CD8-positive, alpha-beta memory T cell (primary cell): Measurements from ENCODE around the gene OR52D1. TPM values are rescaled to one million over a fixed set of nuclear protein-coding genes. Genes with fewer than 3 reads are reported as not detected.

Experiments used
- CTCF ChIA-PET: fragments of 350-600 bp; sonication (Branson Sonifier 250); formaldehyde crosslinking; loops from one replicate; lab custom pipeline; 2021; ENCODE audit warnings: antibody characterized with exemption; lab: Charles Lee
- POLR2A ChIA-PET: fragments of 350-600 bp; sonication (Branson Sonifier 250); formaldehyde crosslinking; loops from one replicate; lab custom pipeline; 2021; ENCODE audit warnings: antibody characterized with exemption; lab: Charles Lee
- DNase-seq, 5 donors: peaks; one replicate each; pipeline versions ENCODE4 v3.0.0 to v3.0.0-alpha.2; 2020 to 2022; ENCODE audit warnings: mixed read lengths in 1 of 5
- H3K27ac ChIP-seq: one replicate; pipeline ENCODE4 v1.7.0; 2013; ENCODE audit warnings: low read depth, mild to moderate bottlenecking, low read length, moderate library complexity
- H3K27me3 ChIP-seq: 2 replicates; pipeline ENCODE4 v1.7.0; 2013; ENCODE audit warnings: low read length, mild to moderate bottlenecking; ENCODE audit not compliant: insufficient read depth, poor library complexity, severe bottlenecking
- H3K36me3 ChIP-seq: 2 replicates; pipeline ENCODE4 v1.7.0; 2013; ENCODE audit warnings: mild to moderate bottlenecking, low read length, moderate library complexity; ENCODE audit not compliant: insufficient read depth
- H3K4me1 ChIP-seq: 2 replicates; pipeline ENCODE4 v1.7.0; 2013; ENCODE audit warnings: mild to moderate bottlenecking, low read length, moderate library complexity; ENCODE audit not compliant: insufficient read depth
- H3K4me3 ChIP-seq: 2 replicates; pipeline ENCODE4 v1.7.0; 2013; ENCODE audit warnings: mild to moderate bottlenecking, low read length
- H3K9me3 ChIP-seq: 2 replicates; pipeline ENCODE4 v1.7.0; 2013; ENCODE audit warnings: mild to moderate bottlenecking, low read length
- H3K27ac Mint-ChIP-seq, 8 donors: one replicate each; pipeline ENCODE4 v1.8.0; 2020 to 2021; ENCODE audit warnings: mixed read lengths in 8 of 8, mild to moderate bottlenecking in 6 of 8, inconsistent platforms in 3 of 8, moderate library complexity in 3 of 8
- H3K27me3 Mint-ChIP-seq, 2 donors: one replicate each; pipeline ENCODE4 v1.8.0; 2020 to 2021; ENCODE audit warnings: mixed read lengths in 2 of 2, mild to moderate bottlenecking in 1 of 2, moderate library complexity in 1 of 2
- H3K36me3 Mint-ChIP-seq, 3 donors: one replicate each; pipeline ENCODE4 v1.8.0; 2020 to 2021; ENCODE audit warnings: mixed read lengths in 3 of 3, inconsistent platforms in 1 of 3, mild to moderate bottlenecking in 1 of 3
- H3K4me1 Mint-ChIP-seq, 3 donors: one replicate each; pipeline ENCODE4 v1.8.0; 2020 to 2021; ENCODE audit warnings: mixed read lengths in 3 of 3, inconsistent platforms in 1 of 3, mild to moderate bottlenecking in 1 of 3
- H3K4me3 Mint-ChIP-seq, 7 donors: one replicate each; pipeline ENCODE4 v1.8.0; 2020 to 2021; ENCODE audit warnings: mixed read lengths in 7 of 7, mild to moderate bottlenecking in 6 of 7, moderate library complexity in 4 of 7, inconsistent platforms in 2 of 7
- H3K9me3 Mint-ChIP-seq, 5 donors: one replicate each; pipeline ENCODE4 v1.8.0; 2020 to 2022; ENCODE audit warnings: mixed read lengths in 5 of 5, mild to moderate bottlenecking in 3 of 5, moderate library complexity in 2 of 5, inconsistent platforms in 1 of 5
- polyA plus RNA-seq: library from polyadenylated mRNA; unstranded; fragments of 300-500 nt; fragmentation: Illumina TruSeq; gene quantifications from one replicate; pipeline ENCODE4 v1.2.3, GENCODE V29; 2021
- total RNA-seq, 2 experiments: library from RNA; stranded (reverse); gene quantifications; one replicate each; pipeline ENCODE4 v1.2.3, GENCODE V29; 2021

The OR52D1 gene
- total and polyA plus RNA-seq, 3 experiments from 2014 or later = not detected

DNA sequence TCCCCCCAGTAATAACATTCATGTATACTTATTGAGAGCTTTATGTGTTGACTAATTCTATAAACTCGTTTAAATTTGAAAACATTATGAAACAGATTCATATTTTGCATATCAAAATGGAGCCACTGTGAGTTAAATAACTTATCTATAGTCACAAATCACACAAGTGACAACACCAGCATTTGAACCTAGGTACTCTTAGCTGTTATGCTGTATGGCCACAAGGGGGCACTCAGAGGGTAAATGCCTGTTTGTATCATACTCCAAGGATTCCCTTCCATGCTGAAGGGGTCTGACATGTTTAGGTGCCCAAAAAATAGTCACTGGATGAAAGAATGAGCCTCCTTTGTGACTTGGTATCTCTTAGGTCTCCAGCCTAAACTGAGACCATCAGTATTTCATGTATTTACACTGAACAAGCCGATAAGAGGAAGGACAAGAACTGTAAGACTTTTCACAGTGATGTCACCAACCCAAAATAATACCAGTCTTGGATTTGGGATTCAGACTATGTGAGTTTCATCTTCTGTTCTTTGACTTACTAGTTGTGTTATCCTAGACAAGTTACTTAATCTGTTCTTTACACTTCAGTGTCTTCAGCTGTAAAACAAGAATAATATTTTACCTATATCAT is 12.2 kb upstream of the OR52D1 start:
- no peaks in the 10 kb centered on the region for H3K4me1 Mint-ChIP-seq
- H3K27me3 Mint-ChIP-seq = peaks cover 1 to 34% of the 10 kb centered on the region in 2 donors
- peak in 3 of 5 donors; percentile 6 to 17 (median 15) for DNase-seq
- H3K27ac Mint-ChIP-seq = peak overlapping the region in 1 of 8 donors; percentile 7
- Histone ChIP-seq H3K36me3 (no peaks in the 10 kb centered on the region), H3K27me3 (no peaks in the 10 kb centered on the region), H3K4me3 (no peak overlapping the region), H3K27ac (no peak overlapping the region), H3K4me1 (no peaks in the 10 kb centered on the region), H3K9me3 (no peaks in the 10 kb centered on the region)
- no peak overlapping the region for H3K4me3 Mint-ChIP-seq
- H3K36me3 Mint-ChIP-seq = no peaks in the 10 kb centered on the region
- no peaks in the 10 kb centered on the region for H3K9me3 Mint-ChIP-seq
- CTCF ChIA-PET = interaction anchor here (0.9 to 1.0 kb wide), 3 partner anchors 333 to 878 kb away, joined by 3 to 5 read pairs (median 3); partner anchors contain the start of gene OR52N2
- POLR2A ChIA-PET = no interaction called here

DNA sequence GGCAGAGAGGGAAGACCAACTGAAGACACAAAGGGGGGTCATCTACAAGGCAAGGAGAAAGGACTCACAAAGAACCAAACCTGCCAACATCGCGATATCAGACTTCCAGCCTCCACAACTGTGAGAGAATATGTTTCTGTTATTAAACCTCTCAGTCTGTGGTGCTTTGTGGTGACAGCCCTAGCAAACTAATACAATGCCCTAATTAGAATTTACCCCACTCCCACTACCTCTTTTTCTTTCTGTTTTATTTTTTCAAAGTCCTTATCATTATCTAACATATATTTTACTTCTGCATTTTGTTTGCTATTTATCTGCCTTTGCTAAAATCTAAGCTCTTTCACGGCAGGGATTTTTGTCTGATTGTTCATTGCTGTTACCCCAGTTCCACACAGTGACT is 2.5 kb upstream of the OR52D1 start:
- H3K27me3 ChIP-seq = no peaks in the 10 kb centered on the region
- no peaks in the 10 kb centered on the region for H3K9me3 ChIP-seq
- no peaks in the 10 kb centered on the region for H3K4me1 Mint-ChIP-seq
- no peak overlapping the region for H3K4me3 Mint-ChIP-seq
- peaks cover 0 to 3% of the 10 kb centered on the region in 2 donors for H3K27me3 Mint-ChIP-seq
- no peak overlapping the region for H3K27ac Mint-ChIP-seq
- H3K4me3 ChIP-seq = no peak overlapping the region
- peaks cover 0 to 2% (median 0%) of the 10 kb centered on the region in 5 donors for H3K9me3 Mint-ChIP-seq
- no peaks in the 10 kb centered on the region for H3K4me1 ChIP-seq
- H3K27ac ChIP-seq = no peak overlapping the region
- H3K36me3 ChIP-seq = no peaks in the 10 kb centered on the region
- no peak for DNase-seq
- no peaks in the 10 kb centered on the region for H3K36me3 Mint-ChIP-seq
- ChIA-PET POLR2A (no interaction called here), CTCF (no interaction called here)

DNA sequence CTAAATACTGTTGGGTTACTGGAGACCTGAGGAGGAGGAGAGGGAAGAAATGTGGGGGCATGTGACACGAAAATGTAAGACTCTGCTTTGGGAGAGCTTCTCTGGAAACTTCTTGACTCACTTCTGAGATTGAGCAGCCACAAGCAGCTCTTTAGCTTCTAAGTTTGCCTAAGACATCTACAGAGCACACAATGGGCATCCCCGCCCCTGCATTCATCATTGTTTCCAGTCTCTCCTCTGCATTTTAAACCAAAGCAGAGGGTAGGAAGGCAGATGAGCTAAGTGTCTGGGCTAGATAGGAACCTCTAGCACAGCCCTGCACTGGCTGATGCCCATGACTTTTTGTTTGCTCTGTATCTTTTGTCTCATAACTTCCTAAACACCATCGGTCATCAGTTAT is 2.1 kb upstream of the OR52D1 start:
- Mint-ChIP-seq H3K27me3 (peaks cover 3% of the 10 kb centered on the region in 2 donors), H3K9me3 (peaks cover 0 to 2% (median 0%) of the 10 kb centered on the region in 5 donors), H3K4me1 (no peaks in the 10 kb centered on the region), H3K4me3 (no peak overlapping the region), H3K36me3 (no peaks in the 10 kb centered on the region), H3K27ac (no peak overlapping the region)
- H3K27ac ChIP-seq = no peak overlapping the region
- H3K27me3 ChIP-seq = no peaks in the 10 kb centered on the region
- ChIA-PET CTCF (no interaction called here), POLR2A (no interaction called here)
- H3K36me3 ChIP-seq = no peaks in the 10 kb centered on the region
- H3K9me3 ChIP-seq = no peaks in the 10 kb centered on the region
- no peak overlapping the region for H3K4me3 ChIP-seq
- DNase-seq = no peak
- H3K4me1 ChIP-seq = no peaks in the 10 kb centered on the region

DNA sequence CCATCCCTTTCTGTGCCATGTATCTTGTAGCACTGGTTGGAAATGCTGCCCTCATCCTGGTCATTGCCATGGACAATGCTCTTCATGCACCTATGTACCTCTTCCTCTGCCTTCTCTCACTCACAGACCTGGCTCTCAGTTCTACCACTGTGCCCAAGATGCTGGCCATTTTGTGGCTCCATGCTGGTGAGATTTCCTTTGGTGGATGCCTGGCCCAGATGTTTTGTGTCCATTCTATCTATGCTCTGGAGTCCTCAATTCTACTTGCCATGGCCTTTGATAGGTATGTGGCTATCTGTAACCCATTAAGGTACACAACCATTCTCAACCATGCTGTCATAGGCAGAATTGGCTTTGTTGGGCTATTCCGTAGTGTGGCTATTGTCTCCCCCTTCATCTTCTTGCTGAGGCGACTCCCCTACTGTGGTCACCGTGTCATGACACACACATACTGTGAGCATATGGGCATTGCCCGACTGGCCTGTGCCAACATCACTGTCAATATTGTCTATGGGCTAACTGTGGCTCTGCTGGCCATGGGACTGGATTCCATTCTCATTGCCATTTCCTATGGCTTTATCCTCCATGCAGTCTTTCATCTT is 414 bp downstream of the OR52D1 start:
- no peaks in the 10 kb centered on the region for H3K4me1 ChIP-seq
- no peak overlapping the region for H3K27ac ChIP-seq
- POLR2A ChIA-PET = no interaction called here
- H3K27ac Mint-ChIP-seq = no peak overlapping the region
- CTCF ChIA-PET = no interaction called here
- no peak overlapping the region for H3K4me3 ChIP-seq
- no peaks in the 10 kb centered on the region for H3K27me3 ChIP-seq
- H3K36me3 ChIP-seq = no peaks in the 10 kb centered on the region
- peaks cover 0 to under 1% (median 0%) of the 10 kb centered on the region in 5 donors for H3K9me3 Mint-ChIP-seq
- no peaks in the 10 kb centered on the region for H3K9me3 ChIP-seq
- H3K27me3 Mint-ChIP-seq = peaks cover 3% of the 10 kb centered on the region in 2 donors
- H3K4me3 Mint-ChIP-seq = no peak overlapping the region
- DNase-seq = no peak
- no peaks in the 10 kb centered on the region for H3K36me3 Mint-ChIP-seq
- H3K4me1 Mint-ChIP-seq = no peaks in the 10 kb centered on the region

DNA sequence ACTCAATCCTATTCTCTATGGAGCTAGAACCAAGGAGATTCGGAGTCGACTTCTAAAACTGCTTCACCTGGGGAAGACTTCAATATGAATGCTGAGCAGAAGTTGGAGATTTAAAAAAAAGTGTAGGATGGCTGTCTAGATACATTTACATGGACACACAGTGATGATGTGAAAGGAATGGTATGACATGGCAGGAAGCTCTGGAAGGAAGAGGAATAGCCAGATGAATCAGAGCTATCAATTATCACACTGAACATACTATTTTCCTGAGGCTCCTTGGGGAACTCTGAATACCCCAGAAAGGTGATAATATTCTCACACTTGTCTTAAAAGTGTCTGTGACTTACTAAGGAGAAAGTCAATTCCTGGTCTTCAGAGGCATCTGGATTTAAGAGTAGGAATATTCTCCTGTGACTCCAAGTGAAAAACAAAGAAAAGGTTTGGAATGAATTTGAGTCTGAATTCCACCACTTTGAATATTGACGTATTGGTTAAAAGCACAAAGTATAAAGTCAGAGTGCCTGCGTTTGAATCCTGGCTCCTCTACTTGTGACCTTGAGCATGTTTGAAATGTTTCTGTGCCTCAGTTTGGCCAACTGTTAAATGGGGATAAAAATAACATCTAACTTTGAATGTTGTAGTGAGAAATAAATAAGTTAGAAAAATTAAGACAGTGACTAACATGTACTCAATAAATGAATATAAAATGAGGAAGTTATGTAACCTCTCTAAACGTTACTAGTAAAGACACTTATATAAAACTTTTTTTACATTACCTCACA is 1.3 kb downstream of the OR52D1 start:
- Mint-ChIP-seq H3K9me3 (no peaks in the 10 kb centered on the region), H3K4me1 (no peaks in the 10 kb centered on the region), H3K27me3 (peaks cover 3 to 6% of the 10 kb centered on the region in 2 donors), H3K36me3 (no peaks in the 10 kb centered on the region), H3K4me3 (no peak overlapping the region), H3K27ac (no peak overlapping the region)
- DNase-seq = no peak
- H3K9me3 ChIP-seq = no peaks in the 10 kb centered on the region
- POLR2A ChIA-PET = no interaction called here
- no peaks in the 10 kb centered on the region for H3K4me1 ChIP-seq
- CTCF ChIA-PET = no interaction called here
- no peak overlapping the region for H3K4me3 ChIP-seq
- no peaks in the 10 kb centered on the region for H3K36me3 ChIP-seq
- H3K27me3 ChIP-seq = no peaks in the 10 kb centered on the region
- H3K27ac ChIP-seq = no peak overlapping the region

DNA sequence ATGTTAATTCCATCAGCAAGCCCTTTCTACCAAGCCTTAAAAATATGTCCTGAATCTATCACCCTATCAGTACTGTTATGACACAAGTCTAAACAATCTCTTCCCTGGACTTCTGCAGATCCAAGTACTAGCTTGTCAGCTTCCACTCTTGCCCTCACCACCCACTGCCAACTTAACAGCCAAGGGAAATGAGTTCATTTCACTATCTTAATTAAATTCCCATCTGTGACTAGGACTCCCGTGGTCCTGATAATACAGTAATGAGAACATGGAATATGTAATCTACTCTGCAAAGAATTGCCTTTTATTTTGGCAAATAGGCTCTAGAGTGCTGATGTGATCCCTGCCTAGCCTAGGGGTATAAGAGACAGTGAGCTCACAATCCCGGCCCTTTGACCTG is 11.2 kb downstream of the OR52D1 start:
- POLR2A ChIA-PET = no interaction called here
- no peaks in the 10 kb centered on the region for H3K27me3 ChIP-seq
- H3K36me3 Mint-ChIP-seq = no peaks in the 10 kb centered on the region
- peaks cover 3 to 10% of the 10 kb centered on the region in 2 donors for H3K27me3 Mint-ChIP-seq
- no peaks in the 10 kb centered on the region for H3K4me1 Mint-ChIP-seq
- no peak for DNase-seq
- CTCF ChIA-PET = no interaction called here
- H3K36me3 ChIP-seq = no peaks in the 10 kb centered on the region
- no peak overlapping the region for H3K4me3 ChIP-seq
- no peak overlapping the region for H3K4me3 Mint-ChIP-seq
- H3K9me3 ChIP-seq = no peaks in the 10 kb centered on the region
- no peaks in the 10 kb centered on the region for H3K9me3 Mint-ChIP-seq
- H3K27ac ChIP-seq = no peak overlapping the region
- no peaks in the 10 kb centered on the region for H3K4me1 ChIP-seq
- no peak overlapping the region for H3K27ac Mint-ChIP-seq

DNA sequence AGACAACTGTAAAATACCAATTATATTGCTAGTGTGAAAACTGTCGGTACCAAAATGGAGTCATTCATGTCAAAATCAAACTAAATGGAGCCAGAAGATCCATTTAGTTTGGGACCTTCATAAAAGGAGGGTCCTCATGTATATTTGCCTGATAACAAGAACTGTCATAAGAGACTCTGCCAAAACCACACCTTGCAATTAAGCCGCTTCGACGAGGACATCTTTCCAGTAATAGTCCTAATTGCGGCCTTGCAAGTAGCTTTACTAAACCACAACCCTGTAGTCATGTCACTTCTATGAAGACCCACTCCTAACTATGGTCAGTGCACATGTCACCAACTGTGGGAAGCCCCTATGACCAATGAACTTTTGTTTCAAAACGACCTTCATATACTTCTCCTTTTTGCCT is 11.9 kb downstream of the OR52D1 start:
- H3K27me3 Mint-ChIP-seq = peaks cover 3 to 10% of the 10 kb centered on the region in 2 donors
- H3K4me1 ChIP-seq = no peaks in the 10 kb centered on the region
- H3K27ac ChIP-seq = no peak overlapping the region
- no peaks in the 10 kb centered on the region for H3K9me3 ChIP-seq
- no peak for DNase-seq
- no peak overlapping the region for H3K4me3 Mint-ChIP-seq
- no peaks in the 10 kb centered on the region for H3K4me1 Mint-ChIP-seq
- no peaks in the 10 kb centered on the region for H3K27me3 ChIP-seq
- H3K36me3 ChIP-seq = no peaks in the 10 kb centered on the region
- H3K9me3 Mint-ChIP-seq = no peaks in the 10 kb centered on the region
- ChIA-PET POLR2A (no interaction called here), CTCF (no interaction called here)
- H3K4me3 ChIP-seq = no peak overlapping the region
- no peak overlapping the region for H3K27ac Mint-ChIP-seq
- no peaks in the 10 kb centered on the region for H3K36me3 Mint-ChIP-seq

DNA sequence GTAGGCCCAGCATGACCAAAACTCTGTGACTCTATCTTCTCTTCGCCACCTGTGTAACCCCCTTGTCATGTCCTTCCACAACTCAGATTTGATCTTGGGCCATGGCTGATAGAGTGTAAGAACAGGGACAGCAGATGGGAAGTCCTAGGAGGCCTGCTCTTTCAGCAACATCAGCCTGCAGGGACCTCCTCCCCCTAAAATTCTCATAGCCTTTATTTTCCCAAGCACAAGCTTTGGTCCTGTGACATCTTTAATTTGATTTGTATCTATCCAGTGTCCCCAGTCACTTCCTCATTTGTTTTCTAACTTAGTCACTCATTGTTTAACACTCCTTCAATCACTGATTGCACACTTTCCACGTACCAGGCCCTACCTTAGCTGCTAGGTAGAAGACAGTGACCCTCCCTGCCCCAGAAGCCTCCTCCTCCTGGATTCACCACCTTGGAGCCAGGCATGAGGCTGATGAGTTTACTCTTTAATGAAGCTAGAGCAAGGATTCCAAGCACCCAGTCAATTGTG is 16.0 kb downstream of the OR52D1 start:
- Mint-ChIP-seq H3K27me3 (peaks cover 6 to 18% of the 10 kb centered on the region in 2 donors), H3K27ac (peak overlapping the region in 1 of 8 donors; percentile 28), H3K4me3 (no peak overlapping the region), H3K4me1 (no peaks in the 10 kb centered on the region), H3K9me3 (no peaks in the 10 kb centered on the region), H3K36me3 (no peaks in the 10 kb centered on the region)
- ChIA-PET CTCF (no interaction called here), POLR2A (no interaction called here)
- peak overlapping the region; percentile 65 for H3K27ac ChIP-seq
- H3K27me3 ChIP-seq = no peaks in the 10 kb centered on the region
- H3K4me1 ChIP-seq = no peaks in the 10 kb centered on the region
- no peaks in the 10 kb centered on the region for H3K36me3 ChIP-seq
- H3K4me3 ChIP-seq = no peak overlapping the region
- no peaks in the 10 kb centered on the region for H3K9me3 ChIP-seq
- no peak for DNase-seq
